NT2/D1 (cell line): ENCODE data around the gene MRPS9.

Experiments
- YY1 ChIP-seq: IDR thresholded peaks from 2 replicates; pipeline ENCODE4 v1.6.1; 2011; ENCODE audit not compliant: insufficient read length, insufficient read depth
- ZNF274 ChIP-seq: IDR thresholded peaks from 2 replicates; pipeline ENCODE4 v1.6.1; 2011; ENCODE audit warnings: mild to moderate bottlenecking, low read depth, low read length

- TF ChIP-seq ZNF274: no peak
- no peak for TF ChIP-seq YY1
Observed at GRCh38 chr2:105068875-105069274, 31.0 kb downstream of the MRPS9 start.
